Body of pancreas (tissue), 4 donors: Measurements from ENCODE around the gene TPD52L1.

ENCODE experiments used
- CTCF ChIP-seq, 7 experiments: fragments of 450-650 bp in 4 of 7; fragments of 200-600 bp in 3 of 7; sonication (generic) in 3 of 7; IDR thresholded peaks; one replicate each; pipeline ENCODE4 v1.5.1; 2016 to 2019; ENCODE audit warnings: antibody characterized with exemption in 7 of 7
- POLR2A ChIP-seq, 3 donors: fragments of 450-650 bp; IDR thresholded peaks; one replicate each; pipeline ENCODE4 v1.6.1; 2016; ENCODE audit warnings: antibody characterized with exemption in 3 of 3, mild to moderate bottlenecking in 2 of 3

- TF ChIP-seq CTCF (IDR thresholded peaks at IDR 0.05), result no peak
- TF ChIP-seq POLR2A (IDR thresholded peaks at IDR 0.05), result no peak
These were observed 63.8 kb downstream of the TPD52L1 start for GRCh38 chr6:125217369-125217768.
